ENCODE results near the gene TRERF1. TPM values are rescaled to one million over a fixed set of nuclear protein-coding genes. Genes with fewer than 3 reads are reported as not detected.

Gene TRERF1
- total and polyA plus RNA-seq, 2 of the 4 experiments (the other 2 are of a cell fraction), result 6.3 to 9.9 TPM

GRCh38 chr6:42268835-42269204, 182.9 kb downstream of the TRERF1 start:
- no TSS peak for BruUV-seq (replicated peaks)
- Histone ChIP-seq H3K4me2 (ENCODE audit: low read depth, low read length) (no peak overlapping the region), H3K9ac (ENCODE audit: low read depth, low read length) (no peak overlapping the region), H3K27me3 (ENCODE audit: control insufficient read depth, insufficient read depth, low read length) (no peaks in the 10 kb centered on the region), H3K56ac (ENCODE audit: extremely low read depth, insufficient read depth, low read length) (no peak overlapping the region), H2BK120ac (ENCODE audit: low read depth, low read length) (no peak overlapping the region), H3K27ac (ENCODE audit: insufficient read depth, low read length) (no peak overlapping the region), H3K79me1 (ENCODE audit: low read depth in 1 of 2, low read length in 2 of 2) (peaks cover 15 to 61% of the 10 kb centered on the region in 2 experiments), H2AK9ac (replicated peaks; ENCODE audit: low read depth, low read length, poor library complexity) (no peak overlapping the region), H3K4me3 (ENCODE audit: insufficient read depth, low read depth, low read length) (no peak overlapping the region), H3K4me1 (ENCODE audit: control insufficient read depth, insufficient read depth, low read length) (peaks cover 12% of the 10 kb centered on the region), H3K9me3 (ENCODE audit: control insufficient read depth, insufficient read depth, low read length) (no peaks in the 10 kb centered on the region), H4K20me1 (ENCODE audit: insufficient read depth, low read length) (no peaks in the 10 kb centered on the region), H2AK5ac (ENCODE audit: low read depth, low read length) (no peak overlapping the region), H4K91ac (ENCODE audit: insufficient read depth, low read depth, low read length) (no peak overlapping the region), H4K5ac (ENCODE audit: low read depth, low read length) (no peak overlapping the region), H3K4ac (ENCODE audit: low read depth, low read length) (no peak overlapping the region), H2BK5ac (ENCODE audit: low read depth, low read length, poor library complexity, severe bottlenecking) (no peak overlapping the region), H4K8ac (ENCODE audit: low read depth in 2 of 2, low read length in 2 of 2) (no peak overlapping the region), H2BK20ac (ENCODE audit: low read depth, low read length) (no peak overlapping the region), H3K9me1 (ENCODE audit: insufficient read depth, low read length) (peaks cover 29% of the 10 kb centered on the region), H3K23ac (ENCODE audit: low read depth, low read length) (no peak overlapping the region), H3K14ac (replicated peaks; ENCODE audit: low read depth, low read length) (no peak overlapping the region), H2BK15ac (ENCODE audit: low read depth, low read length) (no peak overlapping the region), H3K18ac (ENCODE audit: low read depth, low read length) (no peak overlapping the region), H3K36me3 (ENCODE audit: control insufficient read depth, insufficient read depth, low read length) (peaks cover 29% of the 10 kb centered on the region), H2AFZ (replicated peaks; ENCODE audit: low read length, poor library complexity) (no peak overlapping the region)
- no peak for DNase-seq
- dilution Hi-C loops (cut with HindIII; ENCODE audit: low sequenced_read_pairs, unreplicated experiment), result no loop called here
- CTCF ChIA-PET, result no interaction called here
- ATAC-seq (ENCODE audit: low read depth), result no peak
- POLR2A ChIA-PET (ENCODE audit: unreplicated experiment), result no interaction called here
- intact Hi-C loops (cut with micrococcal nuclease), result no loop called here
- no peak for TF ChIP-seq MXI1 (IDR thresholded peaks at IDR 0.05; ENCODE audit: borderline replicate concordance, low read depth, low read length)
- TF ChIP-seq CHD1 (IDR thresholded peaks at IDR 0.05; ENCODE audit: low read depth, low read length), result no peak
- TF ChIP-seq FOS (IDR thresholded peaks at IDR 0.05; ENCODE audit: low read depth, low read length), result no peak
- no peak for TF ChIP-seq CTCF (conservative IDR thresholded peaks at IDR 0.05; ENCODE audit: low read depth, low read length)
- no peak for TF ChIP-seq ELK1 (IDR thresholded peaks at IDR 0.05; ENCODE audit: borderline replicate concordance, low read depth, low read length)
- no peak for TF ChIP-seq MAZ (IDR thresholded peaks at IDR 0.05; ENCODE audit: borderline replicate concordance, low read depth, low read length)
- TF ChIP-seq BHLHE40 (IDR thresholded peaks at IDR 0.05; ENCODE audit: low read depth, low read length), result no peak
- TF ChIP-seq RFX5 (IDR thresholded peaks at IDR 0.05; ENCODE audit: low read depth, low read length), result no peak
- TF ChIP-seq USF2 (IDR thresholded peaks at IDR 0.05; ENCODE audit: low read depth, low read length), result no peak
- no peak for TF ChIP-seq SMC3 (IDR thresholded peaks at IDR 0.05; ENCODE audit: low read depth, low read length)
- TF ChIP-seq CEBPB (IDR thresholded peaks at IDR 0.05; ENCODE audit: low read depth, low read length), result no peak
- TF ChIP-seq MAFK (IDR thresholded peaks at IDR 0.05; ENCODE audit: low read depth, low read length), result no peak
- no peak for TF ChIP-seq RAD21 (IDR thresholded peaks at IDR 0.05; ENCODE audit: low read length)
- TF ChIP-seq NFE2L2 (IDR thresholded peaks at IDR 0.05; ENCODE audit: low read depth, low read length), result no peak
- no peak for TF ChIP-seq RCOR1 (IDR thresholded peaks at IDR 0.05; ENCODE audit: insufficient replicate concordance, low read length)
- no peak for TF ChIP-seq POLR2A (IDR thresholded peaks at IDR 0.05; ENCODE audit: low read depth, low read length)
- in situ Hi-C loops (cut with MboI; ENCODE audit: low sequenced_read_pairs), result no loop called here
- 93% methylated on average over 4 of the region's 7 CpGs; no CpG with 5 or more reads in 1 of the 2 experiments for WGBS, 2 experiments (ENCODE audit: extremely low coverage in 2 of 2, insufficient read length in 1 of 2)

All from IMR-90 (cell line).